HepG2 (cell line): ENCODE measurements around the gene MTFP1. TPM values are rescaled to one million over a fixed set of nuclear protein-coding genes. Genes with fewer than 3 reads are reported as not detected.

ENCODE experiments used
- AHR ChIP-seq: IDR thresholded peaks from 2 replicates; pipeline ENCODE4 v1.6.1; 2018; ENCODE audit warnings: missing genetic modification reagents, missing compliant biosample characterization
- BHLHE40 ChIP-seq: IDR thresholded peaks from 2 replicates; pipeline ENCODE4 v1.6.1; 2011; ENCODE audit warnings: low read length, improper control_type of control experiment
- CENPX ChIP-seq: sonication (generic); formaldehyde crosslinking; IDR thresholded peaks from 2 replicates; pipeline ENCODE4 v1.9.0; 2021; ENCODE audit warnings: mild to moderate bottlenecking, missing genetic modification reagents, moderate library complexity
- CHCHD3 ChIP-seq: sonication (generic); formaldehyde crosslinking; IDR thresholded peaks from 2 replicates; pipeline ENCODE4 v1.8.0; 2022; ENCODE audit warnings: mild to moderate bottlenecking, missing genetic modification reagents, moderate library complexity
- KDM1A ChIP-seq: IDR thresholded peaks from 2 replicates; pipeline ENCODE4 v1.6.1; 2016; ENCODE audit warnings: missing compliant biosample characterization
- MYC ChIP-seq: sonication (generic); formaldehyde crosslinking; IDR thresholded peaks from 2 replicates; pipeline ENCODE4 v1.9.0; 2021; ENCODE audit warnings: missing genetic modification reagents, borderline replicate concordance
- NFIB ChIP-seq: sonication (generic); formaldehyde crosslinking; IDR thresholded peaks from 2 replicates; pipeline ENCODE4 v1.9.0; 2021; ENCODE audit warnings: missing genetic modification reagents, mild to moderate bottlenecking, borderline replicate concordance
- SMARCE1 ChIP-seq: fragments of 450-650 bp; IDR thresholded peaks from 2 replicates; pipeline ENCODE4 v1.6.1; 2017; ENCODE audit warnings: borderline replicate concordance
- SOX6 ChIP-seq, 2 experiments: fragments of 450-650 bp in 1 of 2; sonication (generic) in 1 of 2; formaldehyde crosslinking in 1 of 2; IDR thresholded peaks; 2 replicates each; pipeline versions ENCODE4 v1.4.0 to v1.6.1; 2017 to 2020; ENCODE audit warnings: antibody characterized with exemption in 1 of 2, mild to moderate bottlenecking in 1 of 2, missing genetic modification reagents in 1 of 2
- SRSF4 ChIP-seq: fragments of 200-400 bp; formaldehyde crosslinking; IDR thresholded peaks from one replicate; pipeline ENCODE4 v1.6.1; 2018; ENCODE audit warnings: mild to moderate bottlenecking, low read depth, low read length, moderate library complexity; ENCODE audit not compliant: poor library complexity, severe bottlenecking
- ZNF12 ChIP-seq: sonication (generic); formaldehyde crosslinking; IDR thresholded peaks from 2 replicates; pipeline ENCODE4 v1.5.0; 2020; ENCODE audit warnings: missing genetic modification reagents
- ZNF280D ChIP-seq: sonication (generic); formaldehyde crosslinking; IDR thresholded peaks from 2 replicates; pipeline ENCODE4 v1.5.1; 2020; ENCODE audit warnings: mild to moderate bottlenecking, missing genetic modification reagents
- ZNF281 ChIP-seq: sonication (generic); formaldehyde crosslinking; IDR thresholded peaks from 2 replicates; pipeline ENCODE4 v1.4.0; 2020; ENCODE audit warnings: missing genetic modification reagents, borderline replicate concordance
- ZNF282 ChIP-seq: fragments of 450-650 bp; IDR thresholded peaks from 2 replicates; pipeline ENCODE4 v1.6.1; 2018; ENCODE audit not compliant: partially characterized antibody
- ZNF761 ChIP-seq: sonication (generic); formaldehyde crosslinking; conservative IDR thresholded peaks from 2 replicates; pipeline ENCODE4 v1.4.0; 2020; ENCODE audit warnings: mild to moderate bottlenecking, missing genetic modification reagents
- polyA plus RNA-seq, 8 experiments: library from polyadenylated mRNA; depleted of rRNA in 3 of 8; stranded (reverse) in 7 of 8; unstranded in 1 of 8; fragments of >200 nt; fragmentation: Illumina TruSeq in 4 of 8; extraction: Trizol in 4 of 8; gene quantifications; 2 replicates each; pipeline versions ENCODE4 v1.2.1 to v1.2.3, GENCODE V29; 2011 to 2016; ENCODE audit warnings: low read depth in 4 of 8, missing spikeins in 1 of 8, mixed read lengths in 1 of 8; ENCODE audit not compliant: insufficient read depth in 1 of 8
- total RNA-seq, 5 experiments: library from RNA; depleted of rRNA; stranded (reverse); fragments of >200 nt; fragmentation: Illumina TruSeq; extraction: Trizol; gene quantifications; 2 replicates each; pipeline ENCODE4 v1.2.3, GENCODE V29; 2016; ENCODE audit warnings: low read depth in 1 of 5
- TF ChIP-seq, protein P1 (sequence below): sonication (generic); formaldehyde crosslinking; IDR thresholded peaks from 2 replicates; pipeline ENCODE4 v1.4.0; 2020; ENCODE audit warnings: missing genetic modification reagents, borderline replicate concordance

Gene MTFP1
- total and polyA plus RNA-seq, 2 of the 13 experiments (the other 11 are each of a cell fraction or from before 2014, with no cell fraction given), result 29.5 to 45.6 TPM

DNA sequence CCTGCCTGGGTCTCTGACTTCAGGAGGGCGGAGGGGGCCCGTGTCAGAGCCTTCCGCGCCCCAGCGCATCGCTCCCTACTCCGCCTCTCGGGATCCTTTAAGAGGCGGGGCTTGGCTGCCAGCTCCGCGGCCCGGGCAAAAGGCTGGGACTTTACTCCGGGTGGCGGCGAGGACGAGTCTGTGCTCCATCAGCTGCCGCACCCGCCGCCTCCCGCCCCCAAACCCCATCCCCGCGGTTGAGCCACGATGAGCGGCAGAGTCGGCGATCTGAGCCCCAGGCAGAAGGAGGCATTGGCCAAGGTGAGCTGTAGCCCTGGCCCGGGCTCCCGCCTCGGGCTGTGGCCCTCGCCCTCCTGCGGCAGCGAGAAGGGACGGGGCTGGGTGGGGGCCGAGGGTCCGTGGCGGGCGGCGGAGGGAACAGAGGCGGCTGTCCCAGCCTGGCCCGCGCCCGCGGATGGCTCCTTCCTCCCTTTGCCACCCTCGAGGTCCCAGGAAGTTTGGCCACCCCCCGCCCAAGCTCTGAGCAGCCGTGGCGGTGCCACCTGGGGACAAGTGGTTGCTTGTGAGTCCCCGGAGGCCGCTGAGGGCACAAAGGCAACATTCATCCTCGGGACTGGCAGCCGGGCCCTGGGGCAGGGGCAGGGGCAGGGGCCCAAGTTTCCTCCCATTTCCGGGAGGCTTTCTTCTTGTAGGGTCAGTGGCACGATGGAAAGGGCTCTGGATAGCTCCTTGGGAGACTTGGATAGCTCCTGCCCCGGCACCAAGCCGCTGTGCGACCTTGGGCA, 28.5 kb upstream of the MTFP1 start, which contains the start of gene SEC14L2 (continued):
- no peak for TF ChIP-seq ZNF281 (CRISPR knock-in tag)
- TF ChIP-seq ZNF282, result no peak
- TF ChIP-seq NFIB (CRISPR knock-in tag), result no peak
- no peak for TF ChIP-seq ZNF761 (CRISPR knock-in tag)
- no peak for TF ChIP-seq ZNF280D (CRISPR knock-in tag)
- TF ChIP-seq SMARCE1, result no peak
- TF ChIP-seq, protein P1, sequence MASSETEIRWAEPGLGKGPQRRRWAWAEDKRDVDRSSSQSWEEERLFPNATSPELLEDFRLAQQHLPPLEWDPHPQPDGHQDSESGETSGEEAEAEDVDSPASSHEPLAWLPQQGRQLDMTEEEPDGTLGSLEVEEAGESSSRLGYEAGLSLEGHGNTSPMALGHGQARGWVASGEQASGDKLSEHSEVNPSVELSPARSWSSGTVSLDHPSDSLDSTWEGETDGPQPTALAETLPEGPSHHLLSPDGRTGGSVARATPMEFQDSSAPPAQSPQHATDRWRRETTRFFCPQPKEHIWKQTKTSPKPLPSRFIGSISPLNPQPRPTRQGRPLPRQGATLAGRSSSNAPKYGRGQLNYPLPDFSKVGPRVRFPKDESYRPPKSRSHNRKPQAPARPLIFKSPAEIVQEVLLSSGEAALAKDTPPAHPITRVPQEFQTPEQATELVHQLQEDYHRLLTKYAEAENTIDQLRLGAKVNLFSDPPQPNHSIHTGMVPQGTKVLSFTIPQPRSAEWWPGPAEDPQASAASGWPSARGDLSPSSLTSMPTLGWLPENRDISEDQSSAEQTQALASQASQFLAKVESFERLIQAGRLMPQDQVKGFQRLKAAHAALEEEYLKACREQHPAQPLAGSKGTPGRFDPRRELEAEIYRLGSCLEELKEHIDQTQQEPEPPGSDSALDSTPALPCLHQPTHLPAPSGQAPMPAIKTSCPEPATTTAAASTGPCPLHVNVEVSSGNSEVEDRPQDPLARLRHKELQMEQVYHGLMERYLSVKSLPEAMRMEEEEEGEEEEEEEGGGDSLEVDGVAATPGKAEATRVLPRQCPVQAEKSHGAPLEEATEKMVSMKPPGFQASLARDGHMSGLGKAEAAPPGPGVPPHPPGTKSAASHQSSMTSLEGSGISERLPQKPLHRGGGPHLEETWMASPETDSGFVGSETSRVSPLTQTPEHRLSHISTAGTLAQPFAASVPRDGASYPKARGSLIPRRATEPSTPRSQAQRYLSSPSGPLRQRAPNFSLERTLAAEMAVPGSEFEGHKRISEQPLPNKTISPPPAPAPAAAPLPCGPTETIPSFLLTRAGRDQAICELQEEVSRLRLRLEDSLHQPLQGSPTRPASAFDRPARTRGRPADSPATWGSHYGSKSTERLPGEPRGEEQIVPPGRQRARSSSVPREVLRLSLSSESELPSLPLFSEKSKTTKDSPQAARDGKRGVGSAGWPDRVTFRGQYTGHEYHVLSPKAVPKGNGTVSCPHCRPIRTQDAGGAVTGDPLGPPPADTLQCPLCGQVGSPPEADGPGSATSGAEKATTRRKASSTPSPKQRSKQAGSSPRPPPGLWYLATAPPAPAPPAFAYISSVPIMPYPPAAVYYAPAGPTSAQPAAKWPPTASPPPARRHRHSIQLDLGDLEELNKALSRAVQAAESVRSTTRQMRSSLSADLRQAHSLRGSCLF (CRISPR knock-in tag), result no peak
- TF ChIP-seq MYC (CRISPR knock-in tag), result no peak; the same call in 1 of the 2 replicates
- TF ChIP-seq AHR (CRISPR knock-in tag), result no peak
- no peak for TF ChIP-seq SRSF4
- TF ChIP-seq CHCHD3 (CRISPR knock-in tag), result no peak
- TF ChIP-seq SOX6 (IDR thresholded peaks at IDR 0.05), result no peak
- peak; percentile 30 for TF ChIP-seq SOX6 (CRISPR knock-in tag; IDR thresholded peaks at IDR 0.05)
- TF ChIP-seq ZNF12 (CRISPR knock-in tag), result no peak
- TF ChIP-seq CENPX (CRISPR knock-in tag), result no peak
- TF ChIP-seq BHLHE40, result no peak
- no peak for TF ChIP-seq KDM1A (CRISPR knock-in tag)
